H1 (cell line): ENCODE data around the gene KLHL9. TPM values are rescaled to one million over a fixed set of nuclear protein-coding genes. Genes with fewer than 3 reads are reported as not detected.

ENCODE experiments used
- CTCF ChIA-PET: fragments of 300-600 bp; sonication (Branson Sonifier 250); formaldehyde crosslinking; loops from one replicate; lab custom pipeline; 2021; ENCODE audit not compliant: partially characterized antibody; lab: Charles Lee
- POLR2A ChIA-PET: fragments of 300-600 bp; sonication (Branson Sonifier 250); formaldehyde crosslinking; loops from one replicate; lab custom pipeline; 2021; ENCODE audit warnings: inconsistent platforms; ENCODE audit not compliant: partially characterized antibody; lab: Charles Lee
- DNase-seq, 2 experiments: peaks; one replicate each; pipeline versions ENCODE4 v3.0.0 to v3.0.0-alpha.2; 2010 to 2022; ENCODE audit warnings: low spot score in 2 of 2, low read depth in 1 of 2, mixed read lengths in 1 of 2
- FAIRE-seq: peaks from 2 replicates; lab custom pipeline; 2011; peaks lifted over from hg19 to GRCh38; lab: Jason Lieb, UNC
- H2AFZ ChIP-seq: 2 replicates; pipeline ENCODE4 v1.8.1; 2012; ENCODE audit warnings: low read length, inconsistent platforms
- H2AK5ac ChIP-seq: 2 replicates; pipeline ENCODE4 v1.6.1; 2013; ENCODE audit warnings: low read depth, low read length
- H2BK120ac ChIP-seq: replicated peaks from 2 replicates; pipeline ENCODE3; 2013; ENCODE audit warnings: low read depth, low read length, inconsistent platforms
- H2BK12ac ChIP-seq: 2 replicates; pipeline ENCODE4 v1.6.1; 2013; ENCODE audit warnings: low read depth, low read length
- H2BK15ac ChIP-seq: 2 replicates; pipeline ENCODE4 v1.6.1; 2013; ENCODE audit warnings: low read length
- H2BK20ac ChIP-seq: 2 replicates; pipeline ENCODE4 v1.6.1; 2013; ENCODE audit warnings: low read length
- H2BK5ac ChIP-seq: 2 replicates; pipeline ENCODE4 v1.6.1; 2013; ENCODE audit warnings: low read depth, low read length
- H3K14ac ChIP-seq: 2 replicates; pipeline ENCODE4 v1.6.1; 2013; ENCODE audit warnings: inconsistent platforms; ENCODE audit not compliant: insufficient read length
- H3K18ac ChIP-seq: 2 replicates; pipeline ENCODE4 v1.6.1; 2013; ENCODE audit warnings: low read length; ENCODE audit errors: extremely low read depth
- H3K23ac ChIP-seq: 2 replicates; pipeline ENCODE4 v1.6.1; 2013; ENCODE audit warnings: inconsistent platforms; ENCODE audit not compliant: insufficient read length
- H3K23me2 ChIP-seq: 2 replicates; pipeline ENCODE4 v1.6.1; 2013; ENCODE audit warnings: low read depth, low read length
- H3K27ac ChIP-seq: 2 replicates; pipeline ENCODE4 v1.6.1; 2011; ENCODE audit warnings: low read depth, low read length, inconsistent platforms
- H3K27me3 ChIP-seq, 4 experiments: replicated peaks in 1 of 4; 1 replicate in 1 of 4; 2 replicates in 3 of 4; pipeline versions ENCODE4 v1.6.1 to v1.8.1; 2011 to 2013; ENCODE audit warnings: low read length in 3 of 4, mild to moderate bottlenecking in 3 of 4, inconsistent platforms in 2 of 4, mixed read lengths in 2 of 4, moderate library complexity in 1 of 4; ENCODE audit not compliant: control insufficient read depth in 3 of 4, insufficient read depth in 3 of 4; ENCODE audit errors: extremely low read depth in 1 of 4
- H3K36me3 ChIP-seq, 4 experiments: 2 replicates each; pipeline versions ENCODE4 v1.6.1 to v1.8.1; 2011 to 2013; ENCODE audit warnings: mild to moderate bottlenecking in 4 of 4, low read length in 3 of 4, moderate library complexity in 2 of 4, control low read depth in 1 of 4, inconsistent platforms in 1 of 4; ENCODE audit not compliant: insufficient read depth in 4 of 4, control insufficient read depth in 2 of 4
- H3K4ac ChIP-seq: replicated peaks from 2 replicates; pipeline ENCODE3; 2013; ENCODE audit warnings: low read length, low read depth, mixed read lengths, inconsistent platforms; ENCODE audit not compliant: insufficient read length
- H3K4me1 ChIP-seq, 4 experiments: replicated peaks in 1 of 4; 1 replicate in 1 of 4; 2 replicates in 3 of 4; pipeline versions ENCODE4 v1.6.1 to v1.8.1; 2011 to 2013; ENCODE audit warnings: low read length in 3 of 4, inconsistent platforms in 2 of 4, mixed read lengths in 1 of 4; ENCODE audit not compliant: insufficient read depth in 4 of 4, control insufficient read depth in 3 of 4
- H3K4me2 ChIP-seq, 2 experiments: 2 replicates each; pipeline versions ENCODE4 v1.6.1 to v1.8.1; 2011 to 2013; ENCODE audit warnings: low read depth in 2 of 2, low read length in 2 of 2, control low read depth in 1 of 2, inconsistent platforms in 1 of 2, mild to moderate bottlenecking in 1 of 2; ENCODE audit not compliant: insufficient read depth in 1 of 2
- H3K4me3 ChIP-seq, 4 experiments: fragments of 200-600, 300-600 bp in 1 of 4; sonication (generic), shearing (Covaris generic), sonication (Bioruptor Twin) in 1 of 4; 2 replicates each; pipeline versions ENCODE4 v1.5.1 to v1.8.1; 2011 to 2016; ENCODE audit warnings: low read length in 4 of 4, low read depth in 3 of 4, control low read depth in 2 of 4, inconsistent platforms in 2 of 4, mild to moderate bottlenecking in 2 of 4, mixed read lengths in 1 of 4, moderate library complexity in 1 of 4; ENCODE audit not compliant: insufficient read depth in 2 of 4; ENCODE audit errors: extremely low read depth in 1 of 4
- H3K56ac ChIP-seq: replicated peaks from 2 replicates; pipeline ENCODE3; 2013; ENCODE audit warnings: low read depth, mild to moderate bottlenecking, mixed read lengths, low read length, inconsistent platforms; ENCODE audit not compliant: insufficient read length
- H3K79me1 ChIP-seq: 2 replicates; pipeline ENCODE4 v1.6.1; 2013; ENCODE audit warnings: low read depth, low read length, control low read depth
- H3K79me2 ChIP-seq, 2 experiments: 2 replicates each; pipeline versions ENCODE4 v1.6.1 to v1.8.1; 2012 to 2013; ENCODE audit warnings: low read length in 2 of 2, mild to moderate bottlenecking in 2 of 2, inconsistent platforms in 1 of 2; ENCODE audit not compliant: insufficient read depth in 2 of 2, control insufficient read depth in 1 of 2
- H3K9ac ChIP-seq, 4 experiments: replicated peaks in 1 of 4; 1 replicate in 1 of 4; 2 replicates in 3 of 4; pipeline versions ENCODE4 v1.6.1 to v1.8.1; 2011 to 2013; ENCODE audit warnings: low read depth in 3 of 4, low read length in 3 of 4, control low read depth in 2 of 4, mild to moderate bottlenecking in 2 of 4, moderate library complexity in 2 of 4, inconsistent platforms in 1 of 4; ENCODE audit errors: extremely low read depth in 1 of 4
- H3K9me3 ChIP-seq, 2 experiments: 2 replicates each; pipeline versions ENCODE4 v1.6.1 to v1.8.1; 2012 to 2013; ENCODE audit warnings: mild to moderate bottlenecking in 2 of 2, moderate library complexity in 2 of 2, control low read depth in 1 of 2, inconsistent platforms in 1 of 2, low read depth in 1 of 2, low read length in 1 of 2, mixed read lengths in 1 of 2; ENCODE audit not compliant: insufficient read depth in 2 of 2
- H4K20me1 ChIP-seq, 2 experiments: replicated peaks in 1 of 2; 2 replicates each; pipeline versions ENCODE3 to v1.8.1; 2011 to 2013; ENCODE audit warnings: inconsistent platforms in 2 of 2, low read length in 2 of 2, mild to moderate bottlenecking in 1 of 2; ENCODE audit not compliant: insufficient read depth in 2 of 2, control insufficient read depth in 1 of 2
- H4K5ac ChIP-seq: 2 replicates; pipeline ENCODE4 v1.6.1; 2013; ENCODE audit warnings: low read length, low read depth, mixed read lengths, inconsistent platforms; ENCODE audit not compliant: insufficient read length
- H4K8ac ChIP-seq: 2 replicates; pipeline ENCODE4 v1.8.0; 2013; ENCODE audit warnings: mild to moderate bottlenecking, moderate library complexity, low read length, inconsistent platforms; ENCODE audit not compliant: insufficient read depth; ENCODE audit errors: extremely low read depth
- H4K91ac ChIP-seq: replicated peaks from 2 replicates; pipeline ENCODE3; 2013; ENCODE audit warnings: low read length, mixed read lengths, inconsistent platforms; ENCODE audit not compliant: insufficient read length
- BACH1 ChIP-seq: IDR thresholded peaks from 2 replicates; pipeline ENCODE4 v1.6.1; 2012; ENCODE audit warnings: low read length, improper control_type of control experiment
- BRCA1 ChIP-seq: IDR thresholded peaks from 2 replicates; pipeline ENCODE4 v1.6.1; 2012; ENCODE audit warnings: low read depth, low read length, improper control_type of control experiment
- CBX8 ChIP-seq: fragments of 300-800, 300-1000 bp; sonication (generic); IDR thresholded peaks from 2 replicates; pipeline ENCODE4 v1.7.1; 2016; ENCODE audit warnings: low read depth, low read length, borderline replicate concordance
- EGR1 ChIP-seq: IDR thresholded peaks from 2 replicates; pipeline ENCODE4 v1.6.1; 2011; ENCODE audit warnings: low read depth, low read length, borderline replicate concordance
- GABPA ChIP-seq: IDR thresholded peaks from 2 replicates; pipeline ENCODE4 v1.6.1; 2011; ENCODE audit warnings: mild to moderate bottlenecking, low read length, moderate library complexity, borderline replicate concordance; ENCODE audit not compliant: insufficient read depth
- GTF2F1 ChIP-seq: IDR thresholded peaks from 2 replicates; pipeline ENCODE4 v1.6.1; 2012; ENCODE audit warnings: low read depth, low read length, improper control_type of control experiment, borderline replicate concordance
- HDAC6 ChIP-seq: IDR thresholded peaks from one replicate; pipeline ENCODE4 v1.7.1; 2012; ENCODE audit warnings: low read depth, mild to moderate bottlenecking, inconsistent platforms, low read length, moderate library complexity
- KDM4A ChIP-seq: IDR thresholded peaks from one replicate; pipeline ENCODE4 v1.7.1; 2012; ENCODE audit warnings: low read depth, mild to moderate bottlenecking, moderate library complexity, low read length, inconsistent platforms; ENCODE audit not compliant: severe bottlenecking
- MAFK ChIP-seq: IDR thresholded peaks from 2 replicates; pipeline ENCODE4 v1.6.1; 2012; ENCODE audit warnings: low read depth, mild to moderate bottlenecking, improper control_type of control experiment, low read length
- MAX ChIP-seq: IDR thresholded peaks from 2 replicates; pipeline ENCODE4 v1.6.1; 2012; ENCODE audit warnings: inconsistent platforms
- PHF8 ChIP-seq: fragments of 200-600 bp; sonication (generic); conservative IDR thresholded peaks from 2 replicates; pipeline ENCODE4 v1.7.1; 2012; ENCODE audit warnings: low read depth, mild to moderate bottlenecking, inconsistent platforms, low read length, moderate library complexity
- POLR2A ChIP-seq, 2 experiments: IDR thresholded peaks; 1 replicate in 1 of 2; 2 replicates in 1 of 2; pipeline ENCODE4 v1.6.1; 2011; ENCODE audit warnings: low read depth in 2 of 2, low read length in 2 of 2, mild to moderate bottlenecking in 2 of 2; ENCODE audit errors: control extremely low read depth in 1 of 2
- TAF7 ChIP-seq: optimal IDR thresholded peaks from 2 replicates; pipeline ENCODE3; 2011; ENCODE audit warnings: low read depth, mild to moderate bottlenecking, inconsistent platforms, low read length, moderate library complexity, borderline replicate concordance
- ZNF274 ChIP-seq: IDR thresholded peaks from 2 replicates; pipeline ENCODE4 v1.7.0; 2012; ENCODE audit warnings: low read length, borderline replicate concordance; ENCODE audit errors: extremely low read depth
- WGBS, 2 experiments: shearing (Covaris generic) in 1 of 2; methylation state at CpG; one replicate each; pipeline versions ENCODE4 v1.1.6 to v1.1.7; 2013 to 2015; ENCODE audit warnings: low lambda C conversion rate in 2 of 2, mixed read lengths in 2 of 2, inconsistent platforms in 1 of 2, low coverage in 1 of 2, missing lambda C conversion rate in 1 of 2; ENCODE audit not compliant: insufficient replicate concordance in 2 of 2, insufficient coverage in 1 of 2, insufficient read length in 1 of 2; ENCODE audit errors: extremely low coverage in 1 of 2, missing lambda C conversion rate in 1 of 2; 5-methylcytosine and 5-hydroxymethylcytosine counted together
- polyA plus RNA-seq, 7 experiments: library from polyadenylated mRNA; depleted of rRNA in 3 of 7; stranded (reverse) in 5 of 7; unstranded in 2 of 7; fragments of >200 nt in 5 of 7; fragments of 200-250 nt in 2 of 7; gene quantifications; 1 replicate in 5 of 7; 2 replicates in 1 of 7; 4 replicates in 1 of 7; pipeline versions ENCODE4 v1.2.1 to v1.2.3, GENCODE V29; 2011 to 2013; ENCODE audit warnings: missing spikeins in 2 of 7, mixed read lengths in 2 of 7
- total RNA-seq: library from RNA; stranded (reverse); fragmentation: NEBNext Ultra II Directional; extraction: Animal tissue kit (Norgen Biotek cat#: 25700); gene quantifications from 2 replicates; pipeline ENCODE4 v1.2.1, GENCODE V29; 2021

The KLHL9 gene
- total and polyA plus RNA-seq, 2 of the 8 experiments (the other 6 are each of a cell fraction or from before 2014, with no cell fraction given) = 4.9 to 15.7 TPM

- Histone ChIP-seq H2BK20ac (no peak overlapping the region), H3K36me3 (no peaks in the 10 kb centered on the region), H3K4me3 (no peak overlapping the region), H3K4me2 (no peak overlapping the region), H4K91ac (no peak overlapping the region), H2BK15ac (no peak overlapping the region), H2AFZ (no peak overlapping the region), H3K4me1 (no peaks in the 10 kb centered on the region), H3K23ac (no peak overlapping the region), H2AK5ac (no peak overlapping the region), H3K23me2 (no peaks in the 10 kb centered on the region), H3K9me3 (no peaks in the 10 kb centered on the region), H4K5ac (no peak overlapping the region), H3K27me3 (no peaks in the 10 kb centered on the region), H3K9ac (no peak overlapping the region), H4K8ac (no peak overlapping the region), H3K56ac (no peak overlapping the region), H3K79me2 (no peaks in the 10 kb centered on the region), H4K20me1 (no peaks in the 10 kb centered on the region), H3K79me1 (no peaks in the 10 kb centered on the region), H2BK120ac (no peak overlapping the region), H2BK12ac (no peak overlapping the region), H3K4ac (no peak overlapping the region), H2BK5ac (no peak overlapping the region), H3K18ac (no peak overlapping the region), H3K27ac (no peak overlapping the region), H3K14ac (no peak overlapping the region)
- POLR2A ChIA-PET = no interaction called here
- 85 to 100% methylated on average over 1 to 6 of the region's 6 CpGs for WGBS, 2 experiments
- FAIRE-seq = no peak
- CTCF ChIA-PET = interaction anchor here (1.2 to 1.3 kb wide), 2 partner anchors 23 to 101 kb away, joined by 3 to 4 read pairs; no protein-coding TSS in a partner anchor
- no peak for DNase-seq
- no peak for TF ChIP-seq MAX
- TF ChIP-seq POLR2A (IDR thresholded peaks at IDR 0.05; ENCODE audit: control extremely low read depth in 1 of 2, low read depth in 2 of 2, low read length in 2 of 2) = no peak
- TF ChIP-seq GABPA = no peak
- TF ChIP-seq EGR1 = no peak
- TF ChIP-seq KDM4A = no peak
- TF ChIP-seq ZNF274 = no peak
- TF ChIP-seq PHF8 = no peak
- TF ChIP-seq BRCA1 = no peak
- TF ChIP-seq GTF2F1 = no peak
- TF ChIP-seq BACH1 = no peak
- no peak for TF ChIP-seq MAFK
- TF ChIP-seq CBX8 = no peak
- TF ChIP-seq HDAC6 = no peak
- no peak for TF ChIP-seq TAF7
Measured at GRCh38 chr9:21294904-21295538, 40.2 kb downstream of the KLHL9 start.
